Measurements from ENCODE around the gene SLC22A14. TPM values are rescaled to one million over a fixed set of nuclear protein-coding genes. Genes with fewer than 3 reads are reported as not detected.

Gene SLC22A14
- total and polyA plus RNA-seq, 8 donors: 0.12 to 0.35 (median 0.14) TPM; not detected in 4

DNA sequence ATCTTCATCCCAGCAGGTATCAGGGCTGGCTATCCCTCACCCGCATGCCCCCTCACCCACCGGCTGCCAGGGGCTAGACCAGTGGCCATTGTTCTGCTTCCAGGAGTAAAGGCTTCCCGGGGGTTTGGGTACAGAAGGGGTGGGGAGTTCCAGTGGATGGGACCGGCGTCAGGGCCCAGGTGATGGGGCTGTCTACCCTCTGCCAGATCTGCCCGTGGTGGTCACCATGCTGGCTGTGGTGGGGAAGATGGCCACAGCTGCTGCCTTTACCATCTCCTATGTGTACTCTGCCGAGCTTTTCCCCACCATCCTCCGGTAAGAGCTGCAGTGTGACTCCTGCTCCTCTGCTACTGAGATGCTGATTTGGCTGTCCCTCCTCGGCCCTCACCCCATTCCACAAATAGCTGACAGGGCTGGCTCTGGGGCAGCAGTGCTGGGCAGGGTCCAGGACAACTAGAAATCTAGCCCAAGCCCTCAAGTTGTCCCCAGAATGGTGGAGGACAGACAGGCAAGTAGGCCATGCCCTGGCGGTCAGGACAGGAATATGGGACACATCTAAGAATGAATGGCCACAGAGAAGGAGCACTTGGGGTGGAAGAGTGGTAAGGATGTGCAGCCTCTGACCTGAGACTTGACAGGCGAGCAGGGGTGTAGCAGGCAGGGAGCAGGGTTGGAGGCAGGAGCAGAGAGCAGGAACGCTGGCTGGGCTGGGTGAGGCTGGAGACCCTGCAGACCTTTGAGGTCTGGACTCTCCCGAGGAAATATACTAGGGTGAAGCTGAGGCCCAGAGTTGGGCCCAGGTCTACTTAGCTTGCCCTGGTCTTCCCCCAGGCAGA, 5.8 kb upstream of the SLC22A14 start:
- Histone ChIP-seq H3K36me3 (no peaks in the 10 kb centered on the region), H3K9me3 (no peaks in the 10 kb centered on the region), H3K27ac (no peak overlapping the region), H3K4me1 (no peaks in the 10 kb centered on the region), H3K4me3 (no peak overlapping the region), H3K27me3 (no peaks in the 10 kb centered on the region)
- intact Hi-C loops (cut with DNase I): no loop called here
- 90% methylated on average over 13 of the region's 13 CpGs for WGBS, 2 donors
- no peak for ATAC-seq
- no peak for DNase-seq
- FAIRE-seq: no peak
- no peak for TF ChIP-seq CTCF (IDR thresholded peaks at IDR 0.05)

GRCh38 chr3:38276917-38277630, 5.0 kb upstream of the SLC22A14 start:
- Histone ChIP-seq H3K27ac (no peak overlapping the region), H3K9me3 (no peaks in the 10 kb centered on the region), H3K36me3 (no peaks in the 10 kb centered on the region), H3K4me1 (no peaks in the 10 kb centered on the region), H3K4me3 (no peak overlapping the region), H3K27me3 (no peaks in the 10 kb centered on the region)
- DNase-seq: no peak
- TF ChIP-seq CTCF (IDR thresholded peaks at IDR 0.05): no peak
- intact Hi-C loops (cut with DNase I): no loop called here
- no peak for FAIRE-seq
- ATAC-seq: no peak
- WGBS, 2 donors: 88 to 90% methylated on average over 13 of the region's 13 CpGs

- DNase-seq (no peak), FAIRE-seq (no peak), ATAC-seq (no peak)
- no peak overlapping the region for H3K27ac ChIP-seq
- no peaks in the 10 kb centered on the region for H3K36me3 ChIP-seq
- H3K27me3 ChIP-seq: no peaks in the 10 kb centered on the region
- 91% methylated on average over 5 of the region's 5 CpGs for WGBS, 2 donors
- H3K9me3 ChIP-seq: no peaks in the 10 kb centered on the region
- H3K4me3 ChIP-seq: no peak overlapping the region
- no peaks in the 10 kb centered on the region for H3K4me1 ChIP-seq
- intact Hi-C loops (cut with DNase I): no loop called here
- TF ChIP-seq CTCF (IDR thresholded peaks at IDR 0.05): no peak
These were observed 3.3 kb upstream of the SLC22A14 start for GRCh38 chr3:38278841-38279240.

DNA sequence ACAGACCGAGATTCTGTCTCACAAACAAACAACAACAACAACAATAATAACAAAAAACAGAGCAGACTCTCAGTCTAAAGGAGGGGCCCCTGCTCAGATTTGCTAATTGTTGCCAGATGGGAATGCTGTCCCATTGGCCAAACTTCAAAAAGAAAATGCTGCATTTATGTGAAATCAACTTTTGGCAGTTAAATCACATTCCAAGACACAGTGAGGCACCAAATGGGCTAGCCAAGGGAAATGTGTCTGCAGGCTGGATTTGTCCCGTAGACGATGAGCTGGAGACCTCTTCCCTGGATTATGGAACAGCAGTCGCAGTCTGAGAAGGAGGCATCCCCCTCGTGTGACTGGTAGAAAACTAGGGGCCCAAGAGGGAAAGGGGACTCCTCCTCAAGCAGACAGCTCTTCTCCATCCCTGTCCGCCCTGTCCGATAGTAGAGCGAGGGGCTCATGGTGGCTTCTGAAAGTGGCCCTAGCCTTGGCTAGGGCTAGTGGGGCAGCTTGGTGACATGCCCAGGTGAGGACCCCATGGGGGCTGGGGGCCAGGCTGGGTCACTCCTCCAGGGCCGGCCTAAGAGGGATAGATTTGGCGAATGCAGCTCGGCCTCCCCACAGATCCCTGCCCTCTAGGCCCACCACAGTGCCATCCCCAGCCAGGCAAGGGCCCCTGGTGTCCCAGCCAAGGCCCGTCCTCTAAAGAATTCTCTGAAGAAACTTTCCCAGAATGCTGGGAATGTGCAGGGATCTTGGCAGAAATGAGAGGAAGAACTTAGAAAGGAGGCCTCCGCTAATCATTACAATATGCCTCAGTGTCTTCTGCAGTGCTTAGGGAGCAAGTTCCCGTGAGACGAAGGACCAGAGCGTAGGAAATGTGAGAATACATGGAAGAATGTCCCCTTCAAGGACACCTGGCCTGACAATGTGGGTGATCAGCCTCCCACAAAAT, 2.0 kb downstream of the SLC22A14 start:
- ATAC-seq (peak in 1 of 4 donors; percentile 63), DNase-seq (no peak), FAIRE-seq (no peak)
- WGBS, 2 donors: 89 to 92% methylated on average over 16 of the region's 16 CpGs
- H3K27me3 ChIP-seq: no peaks in the 10 kb centered on the region
- no peaks in the 10 kb centered on the region for H3K4me1 ChIP-seq
- no peak for TF ChIP-seq CTCF (IDR thresholded peaks at IDR 0.05)
- H3K36me3 ChIP-seq: no peaks in the 10 kb centered on the region
- no peak overlapping the region for H3K4me3 ChIP-seq
- H3K27ac ChIP-seq: no peak overlapping the region
- intact Hi-C loops (cut with DNase I): no loop called here
- H3K9me3 ChIP-seq: no peaks in the 10 kb centered on the region
